NB4 (cell line): Measurements from ENCODE around the gene NR2E3.

ENCODE experiments used
- DNase-seq: peaks from one replicate; pipeline ENCODE4 v3.0.0; 2010; ENCODE audit warnings: low read depth
- H3K4me3 ChIP-seq: one replicate; pipeline ENCODE4 v1.5.1; 2011; ENCODE audit warnings: mild to moderate bottlenecking, low read depth, low read length, moderate library complexity
- MYC ChIP-seq: IDR thresholded peaks from 2 replicates; pipeline ENCODE4 v1.6.1; 2011; ENCODE audit warnings: low read depth, low read length
- POLR2A ChIP-seq: IDR thresholded peaks from 2 replicates; pipeline ENCODE4 v1.6.1; 2011; ENCODE audit warnings: mild to moderate bottlenecking; ENCODE audit not compliant: insufficient read length; ENCODE audit errors: extremely low read depth
- TF ChIP-seq, protein P1 (sequence below): IDR thresholded peaks from 2 replicates; pipeline ENCODE4 v1.6.1; 2011; ENCODE audit warnings: low read depth, low read length
- TF ChIP-seq, protein P2 (sequence below): IDR thresholded peaks from one replicate; pipeline ENCODE4 v1.5.1; 2012; ENCODE audit warnings: low read depth, low read length

The NR2E3 gene

DNA sequence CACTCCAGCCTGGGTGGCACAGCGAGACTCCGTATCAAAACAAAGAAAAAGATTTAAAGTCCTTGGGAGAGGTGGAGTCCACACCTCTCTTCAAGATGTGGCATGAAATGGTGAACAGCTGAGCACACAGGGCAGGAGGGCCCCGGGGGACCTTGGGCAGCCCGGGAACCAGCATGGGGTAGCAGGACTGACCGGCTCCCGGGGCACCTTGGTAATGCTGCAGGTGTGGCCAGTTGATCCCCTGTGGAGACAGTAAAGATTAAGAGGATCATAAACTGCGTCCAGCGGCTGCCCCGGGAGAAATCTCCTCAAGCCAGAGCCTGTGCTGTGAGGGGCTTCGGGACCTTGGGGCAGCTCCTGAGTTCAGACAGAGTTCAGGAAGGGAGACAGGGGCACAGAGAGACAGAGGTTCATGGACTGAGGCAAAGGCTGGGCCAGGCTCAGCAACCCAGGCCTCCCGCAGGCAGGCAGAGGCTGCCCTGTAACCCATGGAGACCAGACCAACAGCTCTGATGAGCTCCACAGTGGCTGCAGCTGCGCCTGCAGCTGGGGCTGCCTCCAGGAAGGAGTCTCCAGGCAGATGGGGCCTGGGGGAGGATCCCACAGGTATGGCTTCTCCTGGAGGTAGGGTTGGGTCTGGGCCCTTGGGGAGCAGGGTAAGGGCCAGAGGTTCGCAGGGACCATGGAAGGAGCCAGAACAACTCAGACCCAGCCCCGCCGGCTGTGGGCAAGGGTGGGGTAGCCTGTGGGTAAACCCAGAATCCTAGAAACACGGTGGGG is at the start of gene NR2E3:
NR2E3 (plus strand) TSS at position 299 of the 780 bp plus-strand sequence; CDS start at position 489, 190 bp downstream.
- TF ChIP-seq, protein P1, sequence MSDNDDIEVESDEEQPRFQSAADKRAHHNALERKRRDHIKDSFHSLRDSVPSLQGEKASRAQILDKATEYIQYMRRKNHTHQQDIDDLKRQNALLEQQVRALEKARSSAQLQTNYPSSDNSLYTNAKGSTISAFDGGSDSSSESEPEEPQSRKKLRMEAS = no peak
- TF ChIP-seq MYC (no peak), POLR2A (no peak)
- DNase-seq = no peak
- H3K4me3 ChIP-seq = no peak within 1 kb of the TSS

DNA sequence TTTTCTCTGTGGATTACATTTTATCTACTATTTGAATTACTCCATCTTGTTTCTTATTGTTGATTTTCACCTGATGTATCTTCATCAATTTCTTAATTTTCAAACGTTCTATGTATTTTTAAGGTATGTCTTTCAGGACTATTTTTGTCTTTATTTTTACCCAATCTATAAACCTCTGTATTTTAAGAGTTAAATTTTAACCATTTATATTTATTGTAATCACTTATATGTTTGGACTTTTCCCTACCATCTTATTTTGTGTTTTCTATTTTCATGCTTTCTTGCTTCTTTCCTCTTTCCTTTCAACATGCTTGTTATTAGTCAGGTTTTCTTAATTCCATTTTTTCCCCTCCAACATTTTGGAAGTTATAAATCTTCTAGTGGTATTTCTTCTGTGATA is 49.5 kb upstream of the NR2E3 start:
- DNase-seq = no peak
- H3K4me3 ChIP-seq = no peak overlapping the region
- TF ChIP-seq MYC (no peak), POLR2A (no peak)
- TF ChIP-seq, protein P2, sequence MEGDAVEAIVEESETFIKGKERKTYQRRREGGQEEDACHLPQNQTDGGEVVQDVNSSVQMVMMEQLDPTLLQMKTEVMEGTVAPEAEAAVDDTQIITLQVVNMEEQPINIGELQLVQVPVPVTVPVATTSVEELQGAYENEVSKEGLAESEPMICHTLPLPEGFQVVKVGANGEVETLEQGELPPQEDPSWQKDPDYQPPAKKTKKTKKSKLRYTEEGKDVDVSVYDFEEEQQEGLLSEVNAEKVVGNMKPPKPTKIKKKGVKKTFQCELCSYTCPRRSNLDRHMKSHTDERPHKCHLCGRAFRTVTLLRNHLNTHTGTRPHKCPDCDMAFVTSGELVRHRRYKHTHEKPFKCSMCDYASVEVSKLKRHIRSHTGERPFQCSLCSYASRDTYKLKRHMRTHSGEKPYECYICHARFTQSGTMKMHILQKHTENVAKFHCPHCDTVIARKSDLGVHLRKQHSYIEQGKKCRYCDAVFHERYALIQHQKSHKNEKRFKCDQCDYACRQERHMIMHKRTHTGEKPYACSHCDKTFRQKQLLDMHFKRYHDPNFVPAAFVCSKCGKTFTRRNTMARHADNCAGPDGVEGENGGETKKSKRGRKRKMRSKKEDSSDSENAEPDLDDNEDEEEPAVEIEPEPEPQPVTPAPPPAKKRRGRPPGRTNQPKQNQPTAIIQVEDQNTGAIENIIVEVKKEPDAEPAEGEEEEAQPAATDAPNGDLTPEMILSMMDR = no peak
- TF ChIP-seq, protein P1 = no peak

DNA sequence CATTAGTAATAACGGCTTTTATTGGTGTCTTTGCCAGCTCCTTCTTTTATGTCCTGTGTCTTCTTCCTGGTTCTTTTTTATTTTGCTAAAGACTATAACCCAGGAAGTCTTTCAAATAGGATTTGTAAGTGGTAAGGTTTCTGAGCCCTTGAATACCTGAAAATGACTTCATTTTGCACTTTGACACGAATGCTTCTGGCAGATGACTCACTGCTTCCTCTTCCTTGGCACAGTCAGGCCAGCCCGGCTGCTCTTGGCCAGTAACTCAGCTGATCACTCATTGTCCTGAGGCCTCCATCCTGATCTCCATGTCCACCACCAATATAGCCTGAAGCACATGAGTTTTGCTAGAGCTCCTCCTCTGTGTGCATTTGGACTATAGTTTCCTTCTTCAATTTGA is 48.7 kb upstream of the NR2E3 start:
- DNase-seq = peak; percentile 11
- H3K4me3 ChIP-seq = no peak overlapping the region
- TF ChIP-seq MYC (no peak), POLR2A (no peak)
- TF ChIP-seq, protein P2 = no peak
- TF ChIP-seq, protein P1 = no peak

DNA sequence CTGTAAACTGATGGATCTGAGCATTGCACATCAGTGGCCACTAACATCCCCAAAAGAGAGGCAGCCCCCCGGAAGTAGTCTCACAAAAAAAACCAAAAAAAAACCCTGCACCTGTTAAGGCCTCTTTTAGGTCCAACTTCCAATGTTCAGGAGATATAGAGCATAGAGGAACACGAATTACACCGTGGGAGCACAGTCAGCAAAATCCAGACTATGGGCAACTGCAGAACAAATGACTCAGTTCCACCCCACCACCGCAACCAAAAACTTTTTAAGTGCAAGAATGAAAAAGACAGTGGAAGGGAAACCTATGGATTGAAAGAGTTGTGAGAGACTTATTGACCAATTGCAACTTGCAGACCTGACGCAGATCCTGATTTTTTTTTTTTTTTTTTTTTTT is 42.2 kb upstream of the NR2E3 start:
- TF ChIP-seq, protein P2 = no peak
- no peak for TF ChIP-seq POLR2A
- TF ChIP-seq MYC = no peak
- TF ChIP-seq, protein P1 = no peak
- no peak overlapping the region for H3K4me3 ChIP-seq
- no peak for DNase-seq

DNA sequence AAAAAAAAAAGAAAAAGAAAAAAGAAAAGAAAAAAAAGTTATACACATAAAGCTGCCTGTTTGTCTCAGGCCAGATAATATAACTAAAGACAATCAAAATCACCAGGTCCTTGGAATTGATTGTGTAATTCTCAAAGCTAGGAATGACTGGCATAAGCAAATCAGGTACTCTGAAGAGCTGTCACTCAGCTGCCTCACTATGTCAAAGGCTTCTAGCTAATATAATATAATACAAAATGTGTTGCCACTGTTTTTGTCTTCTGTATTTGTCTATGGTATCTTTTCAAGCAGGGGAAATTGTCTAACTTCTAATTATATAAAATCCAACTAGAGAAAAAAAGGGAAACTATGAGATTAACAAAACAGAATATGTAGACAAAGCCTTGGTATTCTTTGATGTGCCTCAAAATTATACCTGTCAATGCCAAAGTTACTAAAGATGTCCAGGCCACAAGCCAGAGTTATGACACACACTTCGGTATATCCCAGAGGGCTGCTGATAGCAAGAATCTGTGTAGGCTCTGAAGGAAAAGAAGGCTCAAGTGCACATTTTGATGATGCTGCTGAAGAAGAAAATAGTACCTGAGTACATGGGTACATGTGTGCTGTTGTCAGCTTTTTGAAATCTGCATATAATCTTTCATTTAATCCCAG is 37.0 kb upstream of the NR2E3 start:
- TF ChIP-seq POLR2A = no peak
- TF ChIP-seq, protein P2 = no peak
- no peak for TF ChIP-seq MYC
- TF ChIP-seq, protein P1 = no peak
- DNase-seq = no peak
- H3K4me3 ChIP-seq = no peak overlapping the region

DNA sequence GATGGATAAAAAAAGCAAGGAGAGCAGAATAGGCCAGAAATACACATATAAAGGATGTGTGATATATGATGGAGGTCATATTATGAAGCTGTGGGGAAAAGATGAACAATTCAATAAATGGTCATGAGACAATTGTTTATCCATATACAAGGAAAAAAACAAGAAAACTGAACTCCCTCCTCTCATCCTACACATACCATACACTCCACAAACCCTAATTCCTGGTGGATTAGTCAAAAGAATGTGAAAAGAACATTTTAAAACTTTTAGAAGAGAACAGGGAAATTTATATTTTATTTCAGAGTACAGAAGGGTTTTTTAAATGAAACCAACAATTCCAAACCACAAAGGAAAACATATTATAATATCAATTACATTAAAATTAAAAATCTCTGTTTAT is 34.5 kb upstream of the NR2E3 start:
- DNase-seq = no peak
- H3K4me3 ChIP-seq = no peak overlapping the region
- TF ChIP-seq MYC (no peak), POLR2A (no peak)
- TF ChIP-seq, protein P1 = no peak
- TF ChIP-seq, protein P2 = no peak
